Measurements from ENCODE around the gene RUFY2.
"Not testable (repeated sequence)": the region's sequence is repeated elsewhere in the genome, so short reads cannot be mapped to it uniquely, and the experiment has no call there.

RUFY2 gene

GRCh38 chr10:68331455-68332258 lies 75.4 kb downstream of the RUFY2 start, which contains the start of gene HNRNPH3:
HNRNPH3 (plus strand) TSS chr10:68332064; CDS start chr10:68337222, 5,158 bp downstream.
- no peaks in the 10 kb centered on the region for H3K36me3 ChIP-seq
- H3K27ac ChIP-seq = peak within 1 kb of the TSS; percentile 99
- H3K4me1 ChIP-seq (ENCODE audit: control insufficient read depth in 1 of 2, insufficient read depth in 1 of 2, low read depth in 1 of 2, low read length in 1 of 2) = peaks cover 78 to 81% of the 10 kb centered on the region in 2 experiments
- TF ChIP-seq CTCF (IDR thresholded peaks at IDR 0.05) = peak; percentile 46
- H3K4me3 ChIP-seq (ENCODE audit: low read depth in 1 of 2, low read length in 1 of 2) = peak within 1 kb of the TSS; percentile 97 to 99
- H3K27me3 ChIP-seq = no peaks in the 10 kb centered on the region
- H3K9me3 ChIP-seq = no peaks in the 10 kb centered on the region

GRCh38 chr10:68330852-68331454 lies 76.1 kb downstream of the RUFY2 start:
- Histone ChIP-seq H3K4me1 (ENCODE audit: control insufficient read depth in 1 of 2, insufficient read depth in 1 of 2, low read depth in 1 of 2, low read length in 1 of 2) (peaks cover 76% of the 10 kb centered on the region in 2 experiments), H3K9me3 (no peaks in the 10 kb centered on the region), H3K27me3 (no peaks in the 10 kb centered on the region), H3K4me3 (ENCODE audit: low read depth in 1 of 2, low read length in 1 of 2) (peak overlapping the region; percentile 97 to 99), H3K27ac (peak overlapping the region; percentile 99), H3K36me3 (no peaks in the 10 kb centered on the region)
- no peak for TF ChIP-seq CTCF (IDR thresholded peaks at IDR 0.05)

GRCh38 chr10:68329506-68329861 lies 77.6 kb downstream of the RUFY2 start:
- Histone ChIP-seq H3K4me1 (ENCODE audit: control insufficient read depth in 1 of 2, insufficient read depth in 1 of 2, low read depth in 1 of 2, low read length in 1 of 2) (peaks cover 70 to 73% of the 10 kb centered on the region in 2 experiments), H3K9me3 (no peaks in the 10 kb centered on the region), H3K36me3 (no peaks in the 10 kb centered on the region), H3K4me3 (ENCODE audit: low read depth in 1 of 2, low read length in 1 of 2) (no peak overlapping the region), H3K27me3 (no peaks in the 10 kb centered on the region), H3K27ac (peak overlapping the region; percentile 99)
- TF ChIP-seq CTCF (IDR thresholded peaks at IDR 0.05) = no peak

GRCh38 chr10:68327889-68328786 lies 78.9 kb downstream of the RUFY2 start:
- TF ChIP-seq CTCF (IDR thresholded peaks at IDR 0.05) = no peak
- Histone ChIP-seq H3K27ac (peak overlapping the region; percentile 99), H3K4me3 (ENCODE audit: low read depth in 1 of 2, low read length in 1 of 2) (peak overlapping the region; percentile 50 to 57)

GRCh38 chr10:68324396-68324795 lies 82.7 kb downstream of the RUFY2 start:
- H3K27me3 ChIP-seq; H3K4me3 ChIP-seq (ENCODE audit: low read depth in 1 of 2, low read length in 1 of 2); H3K27ac ChIP-seq; H3K9me3 ChIP-seq; H3K36me3 ChIP-seq: not testable (repeated sequence)
- H3K4me1 ChIP-seq (ENCODE audit: control insufficient read depth in 1 of 2, insufficient read depth in 1 of 2, low read depth in 1 of 2, low read length in 1 of 2) = peaks cover 31 to 41% of the 10 kb centered on the region in 2 experiments

More at GRCh38 chr10:68327889-68328786, 78.9 kb downstream of the RUFY2 start:
- Histone ChIP-seq H3K27me3 (no peaks in the 10 kb centered on the region), H3K9me3 (no peaks in the 10 kb centered on the region), H3K36me3 (no peaks in the 10 kb centered on the region), H3K4me1 (ENCODE audit: control insufficient read depth in 1 of 2, insufficient read depth in 1 of 2, low read depth in 1 of 2, low read length in 1 of 2) (peaks cover 57 to 65% of the 10 kb centered on the region in 2 experiments)
